NCI-H2196 treated with DMSO at 0.1 percent for 48 hours (cell line): ENCODE measurements around the gene OCIAD1.
"Not testable (repeated sequence)": the region's sequence is repeated elsewhere in the genome, so short reads cannot be mapped to it uniquely, and the experiment has no call there.

Source experiments
- DNase-seq: peaks from one replicate; lab custom pipeline; 2025; ENCODE audit not compliant: unreplicated experiment; lab: John Stamatoyannopoulos, UW

The OCIAD1 gene, protein sequence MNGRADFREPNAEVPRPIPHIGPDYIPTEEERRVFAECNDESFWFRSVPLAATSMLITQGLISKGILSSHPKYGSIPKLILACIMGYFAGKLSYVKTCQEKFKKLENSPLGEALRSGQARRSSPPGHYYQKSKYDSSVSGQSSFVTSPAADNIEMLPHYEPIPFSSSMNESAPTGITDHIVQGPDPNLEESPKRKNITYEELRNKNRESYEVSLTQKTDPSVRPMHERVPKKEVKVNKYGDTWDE

DNA sequence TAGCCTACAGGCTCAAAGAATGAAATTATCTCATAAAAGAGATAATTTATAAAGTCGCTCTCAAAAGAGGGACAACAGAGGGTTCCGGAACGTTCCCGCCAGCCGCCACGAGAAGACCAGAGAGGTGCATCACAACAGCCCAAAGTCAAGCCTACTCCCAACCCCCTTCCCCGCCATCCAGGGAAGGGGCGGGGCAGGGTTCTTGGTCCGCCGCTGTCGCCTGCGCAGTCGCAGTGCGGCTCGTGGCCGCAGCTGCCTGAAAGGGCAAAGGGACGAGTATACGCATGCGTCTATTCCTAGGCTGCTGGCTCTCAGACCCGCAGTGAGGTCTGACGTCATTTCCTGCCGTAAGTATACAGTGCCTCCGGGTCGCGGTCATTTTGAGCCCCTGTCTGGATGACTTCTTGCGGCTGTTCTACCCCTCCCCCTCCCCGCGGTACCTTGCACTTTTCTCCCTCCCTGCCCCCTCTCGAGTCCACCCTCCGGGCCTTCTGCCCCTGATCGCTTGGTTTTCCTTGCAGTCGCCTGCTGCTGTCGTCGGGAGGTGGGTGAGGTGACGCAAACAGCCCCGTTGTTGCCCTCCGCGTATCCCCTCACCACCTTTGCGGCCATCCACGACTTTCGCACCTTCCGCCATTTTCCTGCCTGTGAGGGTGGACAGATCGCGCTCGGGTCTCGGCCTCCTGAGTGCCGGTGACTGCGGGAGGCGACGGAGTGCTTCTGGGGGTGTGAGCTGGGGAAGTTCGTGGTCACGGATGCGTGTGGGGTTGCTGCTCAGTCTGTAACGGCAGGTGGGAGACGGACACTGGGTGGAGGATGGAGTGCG lies at the start of gene OCIAD1:
Gene OCIAD1 (plus strand): TSS at position 383 of the 826 bp plus-strand sequence. CDS start 1,537 bp downstream, outside the sequence.
- peak; percentile 98 for DNase-seq

DNA sequence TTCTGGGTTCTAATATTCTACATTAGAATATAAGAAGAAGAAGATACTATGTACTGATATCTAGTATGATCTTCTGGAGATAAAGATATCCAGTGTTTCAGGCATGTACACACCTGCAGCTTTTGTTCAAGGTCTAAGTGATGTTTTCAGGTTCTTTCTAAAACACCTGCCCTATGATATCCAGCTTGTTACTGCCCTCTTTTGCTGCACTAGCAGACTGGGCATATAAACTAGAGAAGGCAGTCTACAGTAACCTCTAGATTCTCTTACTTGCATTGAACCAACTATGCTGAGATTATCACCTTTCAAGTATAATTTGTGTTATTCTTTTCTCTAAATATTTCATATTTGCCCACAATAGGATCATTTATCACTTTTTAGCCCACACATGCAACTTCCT lies 48.9 kb upstream of the OCIAD1 start:
- no peak for DNase-seq

DNA sequence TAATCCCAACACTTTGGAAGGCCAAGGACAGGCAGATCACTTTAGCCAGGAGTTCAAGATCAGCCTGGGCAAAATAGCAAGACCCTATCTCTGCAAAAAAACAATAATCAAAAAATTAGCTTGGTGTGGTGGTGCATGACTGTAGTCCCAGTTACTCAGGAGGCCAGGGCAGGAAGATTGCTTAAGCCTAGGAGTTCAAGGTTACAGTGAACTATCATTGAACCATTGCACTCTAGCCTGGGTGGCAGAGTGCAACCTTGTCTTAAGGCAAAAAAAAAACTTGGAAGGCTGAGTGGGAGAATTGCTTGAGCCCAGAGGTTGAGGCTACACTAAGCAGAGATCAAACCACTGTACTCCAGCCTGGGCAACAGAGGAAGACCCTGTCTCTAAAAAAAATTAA lies 45.6 kb upstream of the OCIAD1 start:
- no peak for DNase-seq

DNA sequence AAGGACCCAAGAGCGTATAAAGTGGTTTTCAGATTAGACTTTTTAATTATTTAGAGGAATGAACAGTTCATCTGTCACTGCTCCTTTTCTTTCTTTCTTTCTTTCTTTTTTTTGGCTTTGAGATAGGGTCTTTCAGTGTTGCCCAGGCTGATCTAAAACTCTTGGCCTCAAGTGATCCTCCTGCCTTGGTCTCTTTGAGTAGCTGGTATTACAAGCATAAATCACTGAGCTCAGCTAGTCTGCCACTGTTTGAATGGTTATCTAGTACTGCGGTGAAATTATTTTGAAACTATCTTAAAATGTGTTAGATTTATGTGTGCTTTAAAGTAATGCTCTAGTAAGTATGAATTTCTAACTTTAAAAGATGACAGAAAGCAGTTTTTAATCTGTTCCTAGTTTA lies 44.3 kb upstream of the OCIAD1 start:
- DNase-seq = no peak

DNA sequence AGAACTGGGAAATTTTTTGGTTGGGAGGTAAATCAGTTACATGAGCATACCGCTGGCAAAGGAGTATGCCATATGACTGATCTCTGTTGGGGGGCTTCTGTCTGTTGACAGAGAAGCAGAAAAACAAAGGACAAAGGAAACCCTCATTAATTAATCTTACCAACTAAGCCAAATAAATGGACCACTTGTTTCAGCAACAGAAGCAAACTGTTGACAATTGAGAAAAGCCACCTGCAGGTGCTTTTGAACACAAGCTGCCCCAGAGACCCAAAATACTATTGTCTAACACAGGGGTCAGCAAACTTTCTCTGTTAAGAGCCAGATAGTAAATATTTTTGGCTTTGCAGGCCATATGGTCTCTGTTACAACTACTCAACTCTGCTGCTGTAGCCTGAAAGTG lies 43.8 kb upstream of the OCIAD1 start:
- no peak for DNase-seq

DNA sequence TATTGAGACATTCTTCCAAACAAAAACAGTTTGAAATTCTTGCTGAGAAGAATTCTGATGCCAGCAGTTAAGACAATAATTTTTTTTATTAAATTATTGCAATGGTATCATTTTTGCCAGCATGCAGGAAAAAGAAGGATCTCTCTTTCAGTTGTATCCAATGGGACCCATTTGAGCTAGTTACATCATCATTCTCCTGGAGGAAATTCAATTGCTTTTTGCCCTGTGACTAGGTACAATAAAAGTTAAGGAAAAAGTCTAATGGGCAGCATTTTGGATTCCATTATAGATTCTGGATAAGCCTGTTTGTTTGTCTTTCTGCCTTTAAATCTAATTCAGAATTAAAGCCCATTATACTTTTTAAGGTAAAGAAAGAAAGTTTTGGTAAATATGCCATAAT lies 40.3 kb upstream of the OCIAD1 start:
- DNase-seq = no peak

DNA sequence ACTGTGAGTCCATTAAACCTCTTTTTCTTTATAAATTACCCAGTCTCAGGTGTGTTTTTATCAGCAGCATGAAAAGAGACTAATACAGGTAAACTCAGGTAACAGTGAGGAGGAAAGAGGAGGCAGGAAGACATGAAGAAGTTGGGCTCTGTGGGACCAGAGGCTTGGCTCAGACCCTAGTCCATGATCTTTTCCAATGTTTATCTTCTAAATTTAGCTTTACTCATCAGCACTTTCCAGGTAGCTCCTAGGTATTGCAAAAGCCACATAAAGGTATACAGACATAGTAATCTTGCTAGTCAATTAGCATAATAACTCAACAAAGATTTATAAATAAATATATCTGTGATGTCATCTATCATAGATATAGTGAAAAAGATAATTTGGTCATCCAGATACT lies 39.6 kb upstream of the OCIAD1 start:
- DNase-seq = no peak

DNA sequence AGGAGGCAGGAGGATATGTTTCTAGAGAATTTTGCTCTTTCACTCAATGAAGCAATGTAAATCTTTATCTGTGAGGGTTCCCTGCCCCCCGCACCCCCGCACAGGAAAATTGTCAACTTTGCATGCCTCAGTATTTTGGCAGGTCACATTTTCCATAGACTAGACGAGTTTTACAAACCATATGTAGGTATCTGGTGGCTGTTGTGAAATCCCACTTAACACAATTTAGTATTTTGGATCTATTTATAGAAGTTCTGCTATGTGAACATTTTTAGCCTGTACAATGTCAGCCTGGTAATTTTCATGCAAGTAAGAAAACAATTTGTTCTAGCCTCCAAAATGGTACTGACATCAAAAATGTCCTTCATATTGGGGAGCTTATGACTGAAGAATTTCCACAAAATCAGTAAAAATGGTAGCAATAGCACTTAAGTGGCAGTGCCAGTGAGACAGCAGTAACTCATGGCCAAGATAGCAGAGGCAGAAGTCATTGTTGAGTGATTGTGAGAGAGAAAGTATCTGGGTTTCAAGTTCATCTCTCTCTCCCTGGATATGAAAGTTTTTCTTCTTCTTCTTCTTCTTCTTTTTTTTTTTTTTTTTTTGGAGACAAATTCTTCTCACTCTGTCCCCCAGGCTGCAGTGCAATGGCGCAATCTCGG lies 38.4 kb upstream of the OCIAD1 start:
- DNase-seq = no peak

DNA sequence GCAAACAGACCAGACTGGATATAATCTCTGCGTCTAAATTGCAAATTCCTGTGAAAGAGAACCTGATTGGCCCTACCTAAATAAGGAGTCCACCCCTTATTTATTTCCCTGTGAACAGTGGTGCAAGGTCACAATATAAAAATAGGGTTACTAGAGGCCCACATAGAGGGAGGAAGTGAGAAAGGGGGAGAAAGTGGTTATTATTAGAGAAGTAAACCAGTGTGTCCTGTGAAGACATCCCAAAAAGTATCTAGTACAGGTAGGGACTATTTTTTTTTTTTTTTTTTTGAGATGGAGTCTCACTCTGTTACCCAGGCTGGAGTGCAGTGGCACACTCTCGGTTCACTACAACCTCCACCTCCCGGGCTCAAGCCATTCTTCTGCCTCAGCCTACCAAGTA lies 35.8 kb upstream of the OCIAD1 start:
- no peak for DNase-seq

DNA sequence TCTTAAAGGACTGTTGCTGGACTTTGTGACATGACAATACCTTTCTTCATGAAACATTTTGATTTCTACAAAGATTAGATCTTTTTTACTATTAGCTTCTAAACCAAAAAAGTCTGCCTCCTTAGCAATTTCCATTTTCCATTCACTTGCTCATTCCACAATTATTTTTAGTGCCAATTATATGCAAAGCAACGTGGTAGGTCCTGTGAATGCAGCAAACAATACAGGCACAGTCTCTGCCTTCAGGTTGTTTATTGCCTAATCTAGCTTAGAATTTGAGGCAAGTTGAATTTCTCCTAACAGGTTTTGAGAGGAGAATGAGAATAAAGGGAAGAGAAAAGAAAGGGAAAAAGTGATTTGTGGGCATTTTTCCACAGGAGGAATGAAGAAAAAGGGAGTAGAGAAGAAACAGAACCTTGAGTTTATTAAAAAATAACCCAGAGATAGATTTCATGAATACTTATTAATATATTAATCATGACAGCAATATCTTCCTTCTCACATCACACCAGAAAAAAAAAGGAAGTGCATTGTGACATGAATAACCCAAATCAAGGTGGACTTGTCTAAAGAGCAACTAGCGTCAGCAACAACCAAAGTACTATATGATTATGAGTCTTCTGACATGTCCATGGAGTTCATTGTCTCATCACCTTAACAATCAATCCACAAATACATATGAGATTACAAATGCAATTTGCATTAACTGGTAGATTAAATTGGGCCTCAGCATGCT lies 34.5 kb upstream of the OCIAD1 start:
- DNase-seq = no peak

DNA sequence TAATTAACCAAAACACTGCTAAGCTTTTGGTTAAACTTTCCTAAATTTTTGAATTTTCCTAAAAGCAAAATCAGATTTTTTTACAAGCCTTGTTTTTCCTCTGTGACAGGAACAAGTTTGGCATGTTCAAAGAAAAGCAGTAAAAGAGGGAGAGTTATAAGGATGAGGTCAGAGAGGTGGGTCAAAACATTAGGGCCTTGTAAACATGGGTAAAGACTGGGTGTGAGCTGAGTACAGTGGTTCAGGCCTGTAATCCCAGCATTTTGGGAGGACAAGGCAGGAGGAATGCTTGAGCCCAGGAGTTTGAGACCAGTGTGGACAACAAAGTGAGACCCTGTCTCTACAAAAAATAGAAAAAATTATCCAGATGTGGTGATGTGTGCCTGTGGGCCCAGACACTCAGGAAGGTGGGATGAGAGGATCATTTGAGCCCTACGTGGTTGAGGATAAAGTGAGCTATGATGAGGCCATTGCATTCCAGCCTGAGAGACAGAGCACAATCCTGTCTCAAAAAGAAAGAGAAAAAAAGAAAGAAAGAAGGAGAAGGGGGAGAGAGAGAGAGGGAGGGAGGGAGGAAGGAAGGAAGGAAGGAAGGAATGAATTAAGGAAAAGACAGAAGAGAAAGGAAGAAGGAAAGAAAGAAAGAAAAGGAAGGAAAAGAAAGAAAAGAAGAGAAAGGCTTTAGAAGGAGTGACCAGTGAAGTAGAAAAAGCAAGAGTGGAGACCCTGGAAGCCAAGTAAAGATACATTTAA lies 33.8 kb upstream of the OCIAD1 start:
- no peak for DNase-seq

DNA sequence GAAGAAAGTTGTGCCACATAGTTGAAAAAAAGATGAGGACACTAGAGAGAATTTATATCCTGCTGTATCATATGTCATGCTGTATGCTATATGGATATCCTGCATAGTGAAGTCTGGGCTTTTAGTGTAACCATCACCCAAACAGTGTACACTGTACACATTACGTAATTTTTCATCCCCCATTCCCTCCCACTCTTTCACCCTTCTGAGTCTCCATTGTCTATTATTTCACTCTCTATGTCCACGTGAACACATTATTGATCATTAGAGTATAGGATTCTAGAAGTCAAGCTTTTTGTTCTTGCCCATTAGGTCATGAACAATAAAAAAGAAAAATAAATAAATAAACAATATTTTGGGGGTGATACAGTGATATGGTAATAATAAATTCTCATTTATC lies 32.8 kb upstream of the OCIAD1 start:
- DNase-seq = no peak

DNA sequence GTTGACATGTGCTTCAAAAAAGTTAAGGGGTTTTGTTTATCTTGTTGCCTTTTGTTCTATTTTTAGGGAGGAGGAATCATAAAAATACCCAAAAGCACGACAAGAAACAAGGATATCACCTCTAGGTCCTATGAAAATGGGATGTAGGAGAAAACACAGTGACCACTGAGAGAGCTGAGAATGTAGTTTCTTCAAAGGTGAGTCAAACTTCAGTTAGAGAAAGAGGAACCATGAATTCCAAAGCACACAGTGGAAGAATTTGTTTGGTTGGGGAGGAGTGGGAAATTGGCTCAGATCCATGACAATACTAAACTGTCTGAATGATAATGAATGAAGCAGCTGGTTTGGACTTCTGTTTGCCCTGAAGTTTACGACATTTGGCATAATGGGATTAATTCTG lies 31.7 kb upstream of the OCIAD1 start:
- DNase-seq = no peak

DNA sequence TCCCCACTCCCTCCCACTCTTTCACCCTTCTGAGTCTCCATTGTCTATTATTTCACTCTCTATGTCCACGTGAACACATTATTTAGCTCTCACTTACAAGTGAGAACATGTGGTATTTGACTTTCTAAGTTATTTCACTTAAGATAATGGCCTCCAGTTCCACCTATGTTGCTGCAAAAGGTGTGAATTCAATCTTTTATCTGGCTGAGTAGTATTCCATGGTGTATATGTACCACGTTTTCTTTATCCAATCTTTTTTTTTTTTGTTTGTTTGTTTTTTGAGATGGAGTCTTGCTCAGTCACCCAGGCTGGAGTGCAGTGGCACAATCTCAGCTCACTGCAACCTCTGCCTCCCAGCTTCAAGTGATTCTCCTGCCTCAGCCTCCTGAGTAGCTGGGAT lies 30.7 kb upstream of the OCIAD1 start:
- not testable (repeated sequence) for DNase-seq

DNA sequence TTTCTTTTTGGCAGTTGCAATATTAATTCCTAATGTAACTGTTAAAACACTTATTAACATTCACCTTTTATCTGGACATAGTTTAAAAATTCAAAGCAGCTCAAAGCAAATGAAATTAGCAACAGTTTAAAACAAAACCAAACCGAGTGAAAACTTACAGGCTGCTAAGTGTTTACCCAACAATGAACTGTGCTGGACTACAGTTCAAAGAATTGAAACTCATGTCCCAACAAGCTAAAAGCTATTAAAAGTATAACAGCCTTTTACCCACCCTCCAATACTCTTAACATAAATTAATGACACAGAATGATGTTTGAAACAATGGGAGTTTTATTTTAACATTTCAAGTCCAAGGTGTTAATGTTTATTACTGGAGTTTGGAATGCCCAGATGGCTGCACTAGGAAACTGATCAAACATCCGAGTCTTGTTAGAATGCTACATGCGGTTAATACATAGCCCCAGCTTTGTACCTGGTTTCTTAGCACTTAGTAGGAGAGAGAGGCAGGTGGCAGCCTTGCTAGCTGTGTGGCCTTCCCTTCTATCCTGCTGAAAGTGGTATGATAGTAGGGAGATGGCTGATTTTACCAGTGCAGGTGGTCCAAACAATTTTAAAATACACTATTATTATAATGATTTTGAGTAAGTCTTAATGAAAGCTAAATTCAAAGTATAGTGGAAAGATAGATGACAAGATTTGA lies 29.7 kb upstream of the OCIAD1 start:
- DNase-seq = no peak

DNA sequence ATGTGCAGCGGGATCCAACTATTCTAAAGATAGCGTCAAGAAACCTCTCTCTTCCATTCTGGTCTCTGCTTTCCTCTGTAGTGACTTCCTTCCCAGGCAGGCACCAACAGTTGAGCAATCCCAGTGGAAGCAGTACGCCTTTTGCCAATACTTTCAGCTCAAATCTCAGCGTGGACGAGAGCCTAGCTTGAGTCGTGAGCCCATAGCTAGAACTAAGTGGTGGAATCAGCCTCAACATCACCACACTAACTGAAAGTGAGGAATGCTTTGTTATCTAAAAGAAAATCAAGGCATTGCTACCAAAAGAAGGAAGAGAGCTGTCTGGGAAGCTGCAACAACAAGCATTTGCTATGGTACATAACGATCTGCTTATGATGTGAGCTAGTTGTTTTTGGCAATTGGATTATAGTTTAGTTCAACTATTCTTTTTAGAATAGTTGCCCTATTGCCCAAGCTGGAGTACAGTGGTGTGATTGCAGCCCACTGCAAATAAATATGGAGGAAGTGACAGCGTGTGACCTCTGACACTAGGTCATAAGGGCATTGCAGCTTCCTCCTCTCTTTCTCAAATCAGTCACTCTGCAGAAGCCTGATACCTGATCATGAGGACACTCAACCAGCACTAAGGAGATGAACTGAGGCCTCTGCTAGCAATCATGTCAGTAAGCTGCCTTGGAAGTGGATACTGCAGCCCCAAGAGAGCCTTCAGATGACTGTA lies 26.1 kb upstream of the OCIAD1 start:
- DNase-seq = no peak

DNA sequence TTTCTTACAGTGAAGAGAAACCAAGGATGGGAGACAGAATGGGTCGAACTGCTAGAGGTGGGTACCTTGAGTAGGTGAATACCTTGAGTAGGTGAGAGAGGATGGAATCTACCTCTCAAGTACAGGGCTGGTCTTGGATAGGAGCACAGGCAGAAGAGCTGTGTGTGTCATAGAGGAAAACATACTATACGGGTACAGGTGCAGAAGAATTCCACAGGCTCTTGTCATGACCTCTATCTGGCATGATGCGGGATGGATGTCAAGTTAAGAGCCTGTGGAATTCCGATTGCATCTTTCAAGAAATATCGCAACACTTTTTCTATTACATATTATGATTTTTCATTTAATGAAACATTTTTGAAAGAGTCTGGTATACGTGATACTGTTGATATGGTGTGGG lies 18.0 kb upstream of the OCIAD1 start:
- DNase-seq = no peak

DNA sequence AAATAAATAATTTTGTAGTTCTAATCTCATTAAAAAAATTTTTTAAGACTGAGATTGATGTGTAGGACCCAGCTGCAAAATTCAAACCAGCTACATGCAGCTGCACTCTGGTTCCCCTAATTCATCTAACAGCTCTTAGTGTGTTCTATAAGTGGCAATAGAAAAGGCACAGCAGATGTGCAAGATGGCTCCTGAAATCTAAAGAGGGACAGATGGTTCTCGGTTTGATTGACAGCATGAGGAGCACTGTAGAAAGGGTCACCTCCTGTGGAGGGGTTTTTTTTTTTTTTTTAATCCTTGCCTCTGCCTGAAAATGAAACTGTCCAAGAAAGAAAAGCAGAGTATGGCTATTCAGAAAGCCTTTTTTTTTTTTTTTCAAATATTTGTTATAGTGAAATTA lies 16.9 kb upstream of the OCIAD1 start:
- no peak for DNase-seq

DNA sequence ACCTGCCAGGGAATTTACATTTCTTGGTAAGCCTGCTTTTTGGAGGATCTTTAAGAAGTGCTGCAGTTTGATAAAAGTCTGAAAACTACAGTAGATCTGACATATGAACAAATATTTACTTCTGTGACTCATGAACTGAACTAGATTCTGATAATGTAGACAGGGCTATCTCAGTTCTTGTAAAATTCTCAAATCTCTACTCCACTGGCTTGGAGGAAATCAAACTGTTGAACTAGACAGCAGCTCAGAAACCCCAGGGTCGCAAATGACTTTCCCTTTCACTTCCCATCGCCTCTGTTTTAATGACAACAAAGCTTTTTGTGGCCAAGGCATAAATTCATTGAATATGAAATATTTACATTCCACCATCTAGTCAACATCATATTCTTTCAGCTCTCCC lies 15.4 kb upstream of the OCIAD1 start:
- DNase-seq = no peak

DNA sequence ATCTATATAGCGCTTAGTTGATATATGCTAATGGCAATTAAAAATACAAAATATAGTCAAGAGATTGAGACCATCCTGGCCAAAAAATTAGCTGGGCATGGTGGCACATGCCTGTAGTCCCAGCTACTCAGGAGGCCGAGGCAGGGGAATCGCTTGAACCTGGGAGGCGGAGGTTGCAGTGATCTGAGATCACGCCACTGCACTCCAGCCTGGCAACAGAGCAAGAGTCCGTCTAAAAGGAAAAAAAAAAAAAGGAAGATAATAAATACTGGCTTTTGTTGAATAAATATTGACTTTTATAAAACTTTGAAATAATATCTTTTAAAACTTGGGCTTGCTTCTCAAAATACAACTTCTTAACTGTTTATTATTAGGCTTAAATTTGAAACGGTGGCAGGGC lies 14.6 kb upstream of the OCIAD1 start:
- DNase-seq = not testable (repeated sequence)
